ENCODE measurements around the gene COG3. TPM values are rescaled to one million over a fixed set of nuclear protein-coding genes. Genes with fewer than 3 reads are reported as not detected.

COG3 gene
- total and polyA plus RNA-seq, 3 donors from 2014 or later = 22.5 to 46.1 (median 39.6) TPM

DNA sequence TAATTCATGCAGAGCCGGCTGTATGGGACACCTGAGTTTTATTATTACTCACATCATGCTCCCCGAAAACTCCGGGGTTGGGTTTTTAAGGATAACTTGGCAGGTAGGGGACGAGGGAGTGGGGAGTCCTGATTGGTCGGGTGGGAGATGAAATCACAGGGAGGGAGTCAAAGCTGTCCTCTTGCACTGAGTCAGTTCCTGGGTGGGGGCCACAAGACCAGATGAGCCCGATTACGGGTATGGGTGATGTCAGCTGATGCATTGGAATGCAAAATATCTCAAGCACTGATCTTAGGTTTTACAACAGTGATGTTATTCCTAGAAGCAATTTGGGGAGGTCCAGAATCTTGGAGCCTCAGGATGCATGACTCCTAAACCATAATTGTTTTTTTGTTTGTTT lies 18.6 kb upstream of the COG3 start:
- Histone ChIP-seq H3K9me3 (no peaks in the 10 kb centered on the region), H3K36me3 (ENCODE audit: low read depth, missing control alignments) (no peaks in the 10 kb centered on the region), H3K4me3 (no peak overlapping the region), H3K27ac (no peak overlapping the region), H3K27me3 (no peaks in the 10 kb centered on the region), H3K4me1 (peaks cover 10% of the 10 kb centered on the region)
- no peak for DNase-seq
- TF ChIP-seq POLR2A (IDR thresholded peaks at IDR 0.05) = no peak
- TF ChIP-seq, protein P1, sequence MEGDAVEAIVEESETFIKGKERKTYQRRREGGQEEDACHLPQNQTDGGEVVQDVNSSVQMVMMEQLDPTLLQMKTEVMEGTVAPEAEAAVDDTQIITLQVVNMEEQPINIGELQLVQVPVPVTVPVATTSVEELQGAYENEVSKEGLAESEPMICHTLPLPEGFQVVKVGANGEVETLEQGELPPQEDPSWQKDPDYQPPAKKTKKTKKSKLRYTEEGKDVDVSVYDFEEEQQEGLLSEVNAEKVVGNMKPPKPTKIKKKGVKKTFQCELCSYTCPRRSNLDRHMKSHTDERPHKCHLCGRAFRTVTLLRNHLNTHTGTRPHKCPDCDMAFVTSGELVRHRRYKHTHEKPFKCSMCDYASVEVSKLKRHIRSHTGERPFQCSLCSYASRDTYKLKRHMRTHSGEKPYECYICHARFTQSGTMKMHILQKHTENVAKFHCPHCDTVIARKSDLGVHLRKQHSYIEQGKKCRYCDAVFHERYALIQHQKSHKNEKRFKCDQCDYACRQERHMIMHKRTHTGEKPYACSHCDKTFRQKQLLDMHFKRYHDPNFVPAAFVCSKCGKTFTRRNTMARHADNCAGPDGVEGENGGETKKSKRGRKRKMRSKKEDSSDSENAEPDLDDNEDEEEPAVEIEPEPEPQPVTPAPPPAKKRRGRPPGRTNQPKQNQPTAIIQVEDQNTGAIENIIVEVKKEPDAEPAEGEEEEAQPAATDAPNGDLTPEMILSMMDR (IDR thresholded peaks at IDR 0.05) = no peak
- 89 to 93% methylated on average over 7 of the region's 7 CpGs for WGBS, 2 donors
- intact Hi-C loops (cut with DNase I; ENCODE audit: low total_unique reads) = no loop called here

DNA sequence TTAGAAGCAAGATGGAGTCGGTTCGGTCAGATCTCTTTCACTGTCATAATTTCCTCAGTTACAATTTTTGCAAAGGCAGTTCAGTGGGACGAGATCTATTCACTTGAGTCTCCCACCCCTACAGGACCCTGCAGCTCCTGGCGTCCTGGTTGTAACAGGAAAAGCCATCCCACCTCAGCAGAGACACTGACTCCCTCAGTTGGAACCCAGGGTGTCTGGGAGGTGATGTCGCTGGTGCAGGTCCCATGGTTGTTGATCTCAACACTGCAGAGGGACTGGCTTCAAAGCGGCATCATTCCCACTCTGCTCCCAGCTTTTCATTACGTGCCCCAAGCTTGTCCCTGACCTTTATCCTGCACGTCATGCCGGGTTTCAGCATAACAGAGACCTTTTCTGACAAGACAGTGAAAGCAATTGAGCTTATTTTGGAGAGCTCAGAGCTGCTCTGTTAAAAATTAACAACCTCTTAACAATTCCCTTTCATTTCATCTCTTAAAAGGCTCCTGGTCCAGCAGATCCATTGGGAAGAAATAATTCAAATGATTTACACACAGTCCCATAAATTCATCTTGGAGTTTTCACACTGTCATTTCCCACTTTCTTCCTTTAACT lies 17.6 kb upstream of the COG3 start:
- Histone ChIP-seq H3K4me1 (peaks cover under 1% of the 10 kb centered on the region), H3K9me3 (no peaks in the 10 kb centered on the region), H3K27me3 (no peaks in the 10 kb centered on the region), H3K4me3 (no peak overlapping the region), H3K36me3 (ENCODE audit: low read depth, missing control alignments) (no peaks in the 10 kb centered on the region), H3K27ac (no peak overlapping the region)
- intact Hi-C loops (cut with DNase I; ENCODE audit: low total_unique reads) = no loop called here
- no peak for DNase-seq
- 70 to 79% methylated on average over 9 of the region's 9 CpGs for WGBS, 2 donors
- TF ChIP-seq POLR2A (IDR thresholded peaks at IDR 0.05) = no peak
- TF ChIP-seq, protein P1 (IDR thresholded peaks at IDR 0.05) = no peak

DNA sequence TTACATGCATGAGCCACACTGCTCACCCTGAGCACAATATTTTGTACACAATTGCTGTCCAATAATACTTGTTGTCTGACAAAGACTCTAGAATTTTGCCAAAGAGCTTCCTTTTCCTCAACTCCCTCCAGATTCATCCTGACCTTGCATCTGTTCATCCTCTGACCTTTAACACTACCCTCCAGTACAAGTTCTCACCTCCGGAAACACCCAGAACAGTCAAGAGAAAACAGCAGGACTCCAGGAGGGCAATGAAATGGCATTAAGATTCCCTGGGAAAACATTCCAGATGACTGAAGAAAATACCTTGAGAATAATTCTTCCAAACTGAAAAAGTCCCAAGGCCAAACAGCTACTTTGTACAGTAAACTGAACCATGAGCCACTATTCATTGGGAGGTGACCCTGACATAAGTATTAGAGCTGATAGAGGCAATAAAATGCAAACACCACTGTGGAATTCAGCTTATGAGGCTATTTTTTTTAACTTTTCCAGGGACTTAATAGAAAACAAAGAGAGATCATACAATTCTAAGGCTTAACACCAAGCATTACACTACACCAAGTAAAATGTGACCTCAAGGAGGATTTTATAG lies 15.7 kb upstream of the COG3 start:
- WGBS, 2 donors = 60 to 66% methylated on average over 1 of the region's 1 CpG

DNA sequence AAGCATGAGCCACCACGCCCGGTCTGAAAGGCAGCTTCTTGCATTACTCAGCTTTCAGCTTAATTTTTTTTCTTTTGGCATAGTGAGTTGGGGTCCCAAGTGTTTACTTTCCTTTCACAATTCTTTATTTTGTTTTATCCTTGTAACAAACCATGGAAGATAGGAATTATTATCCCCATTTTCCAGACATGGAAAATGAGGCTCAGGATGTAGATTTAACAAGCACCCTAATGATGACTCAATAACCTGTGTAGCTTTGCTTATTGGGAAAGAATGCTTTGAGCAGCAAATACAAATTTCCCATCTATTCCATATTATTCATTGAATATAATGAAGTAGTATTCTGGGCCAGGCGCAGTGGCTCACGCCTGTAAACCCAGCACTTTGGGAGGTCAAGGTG lies 13.5 kb upstream of the COG3 start:
- Histone ChIP-seq H3K9me3 (no peaks in the 10 kb centered on the region), H3K27me3 (no peaks in the 10 kb centered on the region), H3K4me3 (no peak overlapping the region), H3K36me3 (ENCODE audit: low read depth, missing control alignments) (no peaks in the 10 kb centered on the region), H3K27ac (no peak overlapping the region), H3K4me1 (no peaks in the 10 kb centered on the region)
- WGBS, 2 donors = 88 to 92% methylated on average over 4 of the region's 4 CpGs
- no peak for TF ChIP-seq POLR2A (IDR thresholded peaks at IDR 0.05)
- TF ChIP-seq, protein P1 (IDR thresholded peaks at IDR 0.05) = no peak
- intact Hi-C loops (cut with DNase I; ENCODE audit: low total_unique reads) = no loop called here
- no peak for DNase-seq

More for the DNA sequence above, 15.7 kb upstream of the COG3 start:
- DNase-seq = no peak
- intact Hi-C loops (cut with DNase I; ENCODE audit: low total_unique reads) = no loop called here
- Histone ChIP-seq H3K4me1 (no peaks in the 10 kb centered on the region), H3K9me3 (no peaks in the 10 kb centered on the region), H3K4me3 (no peak overlapping the region), H3K27ac (no peak overlapping the region), H3K27me3 (no peaks in the 10 kb centered on the region), H3K36me3 (ENCODE audit: low read depth, missing control alignments) (no peaks in the 10 kb centered on the region)
- TF ChIP-seq POLR2A (IDR thresholded peaks at IDR 0.05) = no peak
- TF ChIP-seq, protein P1 (IDR thresholded peaks at IDR 0.05) = no peak

DNA sequence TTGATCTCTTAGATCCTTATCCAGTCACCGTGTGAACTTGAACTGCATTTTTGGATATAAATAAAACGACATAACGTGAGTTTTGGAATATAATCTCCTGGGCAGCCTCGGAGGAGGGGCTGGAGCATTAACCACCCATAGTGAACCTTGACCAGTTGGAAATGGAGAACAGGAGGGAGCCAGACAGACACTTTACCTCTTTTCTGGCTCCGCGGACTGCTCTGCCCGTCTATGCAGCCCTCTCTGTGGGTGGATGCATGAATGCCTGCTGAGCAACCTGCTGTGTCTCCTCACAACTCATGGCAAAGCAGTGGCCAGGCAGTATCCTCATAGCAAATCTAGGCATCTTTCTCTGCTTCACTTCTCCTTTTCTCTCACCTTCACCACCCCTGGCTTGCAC lies 10.5 kb upstream of the COG3 start:
- no peak overlapping the region for H3K27ac ChIP-seq
- H3K4me1 ChIP-seq = no peaks in the 10 kb centered on the region
- no peaks in the 10 kb centered on the region for H3K27me3 ChIP-seq
- intact Hi-C loops (cut with DNase I; ENCODE audit: low total_unique reads) = no loop called here
- TF ChIP-seq, protein P1 (IDR thresholded peaks at IDR 0.05) = no peak
- TF ChIP-seq POLR2A (IDR thresholded peaks at IDR 0.05) = no peak
- no peak for DNase-seq
- no peaks in the 10 kb centered on the region for H3K36me3 ChIP-seq (ENCODE audit: low read depth, missing control alignments)
- H3K9me3 ChIP-seq = no peaks in the 10 kb centered on the region
- no peak overlapping the region for H3K4me3 ChIP-seq
- 85 to 87% methylated on average over 7 of the region's 7 CpGs for WGBS, 2 donors

All from testis (tissue), 3 donors.